Stimulated activated CD8-positive, alpha-beta memory T cell treated with anti-CD3 and anti-CD28 coated beads, Interleukin-12 subunit alpha, Interleukin-12 subunit beta, amount 100 ng/mL, for 4 hours (primary cell): ENCODE measurements around the gene PXMP2.
"Not testable (repeated sequence)": the region's sequence is repeated elsewhere in the genome, so short reads cannot be mapped to it uniquely, and the experiment has no call there.

ENCODE experiments used
- DNase-seq: peaks from one replicate; pipeline ENCODE4 v3.0.0-alpha.2; 2020; ENCODE audit warnings: low read depth

The PXMP2 gene

DNA sequence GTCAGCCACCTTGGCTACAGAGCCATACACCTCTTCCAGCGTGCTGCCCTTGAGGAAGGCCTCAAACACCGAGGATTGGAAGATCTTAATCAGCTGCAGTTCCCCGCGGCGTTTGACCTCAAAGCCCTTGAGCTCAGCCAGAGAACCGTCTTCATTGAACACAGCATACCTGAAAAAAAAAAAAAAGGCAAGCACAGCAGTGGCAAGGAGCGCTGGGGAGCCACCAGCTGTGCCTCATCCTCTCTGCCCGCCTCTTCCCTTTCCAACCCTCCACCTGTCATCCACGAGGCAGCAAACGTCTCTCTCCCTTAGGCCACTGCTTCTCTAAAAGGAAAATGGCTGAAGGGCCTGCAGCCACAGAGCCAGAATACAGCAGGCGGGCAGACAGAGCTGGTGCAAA, 26.4 kb upstream of the PXMP2 start:
- DNase-seq: no peak

DNA sequence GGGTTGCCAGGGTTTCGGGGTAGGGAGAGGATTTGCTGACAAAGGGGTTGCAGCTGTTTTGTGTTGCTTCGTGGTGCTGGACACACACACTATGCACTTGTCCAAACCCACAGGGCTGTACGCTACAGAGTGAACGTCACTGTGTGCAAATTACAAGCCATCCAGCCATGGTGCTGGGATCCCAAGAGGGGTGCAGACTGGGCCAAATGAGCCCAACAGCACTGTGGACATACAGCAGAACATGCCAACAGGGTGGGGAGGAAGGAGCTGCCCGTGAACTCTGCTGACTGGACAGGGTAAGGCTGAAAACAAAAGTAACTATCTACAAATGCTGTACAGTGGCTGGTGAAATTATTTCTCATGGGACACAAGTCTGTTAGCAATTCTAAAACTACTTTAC, 25.4 kb upstream of the PXMP2 start:
- DNase-seq: no peak

DNA sequence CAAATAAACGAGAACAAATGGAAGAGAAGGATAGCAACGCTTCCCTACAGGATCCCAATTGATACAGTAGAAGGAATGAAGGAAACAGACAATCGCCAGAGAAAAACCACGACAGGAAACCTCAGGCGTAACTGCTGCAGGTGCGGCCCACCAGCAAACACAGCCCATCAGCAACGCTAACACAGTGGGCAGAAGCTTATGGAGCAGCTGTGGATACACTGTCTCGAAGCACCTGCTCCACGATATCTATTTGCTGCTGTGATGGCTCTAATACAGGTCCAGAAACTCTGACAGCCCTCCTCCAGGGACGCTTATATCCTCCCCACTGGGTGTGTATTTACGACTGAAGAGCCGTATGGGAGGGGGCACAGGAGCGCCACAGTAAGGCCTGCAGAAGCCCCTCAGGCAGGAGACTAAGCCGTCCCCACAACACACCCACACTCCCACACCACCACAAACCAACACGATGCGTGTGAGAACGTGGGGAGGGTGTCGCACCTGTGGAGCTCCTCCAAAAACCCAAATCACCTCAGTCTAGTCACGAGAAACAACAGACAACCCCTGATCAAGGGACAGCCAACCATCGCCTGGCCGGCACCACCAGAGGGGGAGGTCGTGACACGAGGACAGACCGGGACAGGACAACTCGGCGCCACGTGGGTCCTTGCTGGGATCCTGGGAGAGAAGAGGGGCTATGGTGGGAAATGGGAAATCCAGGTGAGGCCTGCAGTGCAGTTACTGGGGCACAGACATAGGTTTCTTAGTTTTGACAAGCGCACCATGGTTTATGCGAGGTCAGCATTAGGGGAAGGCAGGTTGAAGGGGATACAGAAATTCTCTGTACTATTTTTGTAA, 24.3 kb upstream of the PXMP2 start:
- DNase-seq: no peak

DNA sequence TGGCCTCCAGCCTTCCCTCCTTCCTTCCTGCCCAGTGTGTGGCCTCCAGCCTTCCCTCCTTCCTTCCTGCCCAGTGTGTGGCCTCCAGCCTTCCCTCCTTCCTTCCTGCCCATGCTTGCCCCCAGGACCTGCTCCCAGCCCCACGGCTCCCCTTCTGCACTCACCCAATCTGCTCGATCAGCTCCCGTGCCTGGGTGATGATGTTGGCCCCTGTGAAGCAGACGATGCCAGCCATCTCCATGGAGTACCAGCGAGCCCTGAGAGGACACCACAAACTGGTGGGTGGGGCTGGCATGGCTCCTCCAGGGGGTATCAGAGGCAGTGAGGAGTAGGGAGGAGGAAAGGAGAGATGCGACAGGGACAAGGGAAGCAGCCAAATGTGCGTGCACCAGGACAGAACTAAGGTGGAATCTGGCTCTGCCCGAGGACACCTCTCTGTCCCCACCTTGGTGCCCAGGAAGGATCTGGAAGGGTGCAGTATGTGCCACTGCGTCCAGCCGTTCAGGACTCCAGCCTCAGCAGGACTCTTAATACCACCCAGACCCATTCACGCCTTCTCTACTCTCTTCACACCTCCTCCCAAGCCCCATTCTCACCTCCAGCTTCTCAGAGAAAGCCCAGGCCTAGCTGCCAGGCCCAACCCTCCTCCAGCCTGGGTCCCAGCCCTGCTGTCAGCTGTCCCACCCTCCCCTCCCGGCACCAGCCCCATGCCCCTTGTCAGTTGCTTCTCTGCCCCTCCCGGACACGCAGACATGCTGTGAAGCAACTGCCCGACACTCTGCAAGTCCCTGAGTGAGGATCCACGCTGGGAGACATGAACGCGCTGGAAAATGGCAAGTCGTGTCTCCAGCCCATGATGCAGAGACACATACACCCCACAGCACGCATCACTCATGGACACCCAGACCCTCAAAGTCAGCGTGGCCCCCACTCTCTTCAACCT, 22.9 kb upstream of the PXMP2 start:
- DNase-seq: no peak

DNA sequence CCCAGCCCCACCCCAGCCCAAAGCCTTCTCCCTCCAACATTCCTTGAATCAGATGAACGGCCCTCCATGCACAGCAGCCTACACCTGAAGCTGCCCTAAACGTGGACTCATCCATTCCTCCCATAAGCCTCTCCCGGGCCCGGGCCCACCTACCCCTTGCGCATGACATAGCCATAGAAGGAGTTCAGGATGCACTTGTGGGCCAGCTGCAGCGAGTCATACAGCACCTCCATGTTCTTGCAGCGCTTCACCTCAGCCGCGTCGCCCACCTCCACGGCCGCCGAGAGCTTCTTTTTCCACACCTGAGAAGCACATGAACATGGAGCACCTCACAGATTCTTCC, 22.3 kb upstream of the PXMP2 start:
- DNase-seq: no peak

DNA sequence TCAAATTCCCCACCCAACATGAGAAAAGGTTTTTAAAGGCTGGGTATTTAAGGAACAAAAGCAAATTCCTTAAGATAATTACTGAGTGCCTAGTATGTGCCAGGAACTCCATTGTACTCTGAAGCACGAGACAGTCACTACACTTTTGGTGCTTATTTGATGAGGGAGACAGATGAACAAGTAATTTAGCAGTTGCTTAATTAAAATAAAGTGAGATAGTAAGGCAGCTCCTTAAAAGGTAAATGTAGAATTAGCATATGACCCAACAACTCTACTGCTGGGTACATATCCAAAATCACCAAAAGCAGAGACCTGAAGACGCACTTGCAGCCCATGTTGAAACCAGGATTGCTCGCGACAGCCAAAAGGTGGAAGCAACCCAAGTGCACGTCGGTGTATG, 21.6 kb upstream of the PXMP2 start:
- DNase-seq: no peak

DNA sequence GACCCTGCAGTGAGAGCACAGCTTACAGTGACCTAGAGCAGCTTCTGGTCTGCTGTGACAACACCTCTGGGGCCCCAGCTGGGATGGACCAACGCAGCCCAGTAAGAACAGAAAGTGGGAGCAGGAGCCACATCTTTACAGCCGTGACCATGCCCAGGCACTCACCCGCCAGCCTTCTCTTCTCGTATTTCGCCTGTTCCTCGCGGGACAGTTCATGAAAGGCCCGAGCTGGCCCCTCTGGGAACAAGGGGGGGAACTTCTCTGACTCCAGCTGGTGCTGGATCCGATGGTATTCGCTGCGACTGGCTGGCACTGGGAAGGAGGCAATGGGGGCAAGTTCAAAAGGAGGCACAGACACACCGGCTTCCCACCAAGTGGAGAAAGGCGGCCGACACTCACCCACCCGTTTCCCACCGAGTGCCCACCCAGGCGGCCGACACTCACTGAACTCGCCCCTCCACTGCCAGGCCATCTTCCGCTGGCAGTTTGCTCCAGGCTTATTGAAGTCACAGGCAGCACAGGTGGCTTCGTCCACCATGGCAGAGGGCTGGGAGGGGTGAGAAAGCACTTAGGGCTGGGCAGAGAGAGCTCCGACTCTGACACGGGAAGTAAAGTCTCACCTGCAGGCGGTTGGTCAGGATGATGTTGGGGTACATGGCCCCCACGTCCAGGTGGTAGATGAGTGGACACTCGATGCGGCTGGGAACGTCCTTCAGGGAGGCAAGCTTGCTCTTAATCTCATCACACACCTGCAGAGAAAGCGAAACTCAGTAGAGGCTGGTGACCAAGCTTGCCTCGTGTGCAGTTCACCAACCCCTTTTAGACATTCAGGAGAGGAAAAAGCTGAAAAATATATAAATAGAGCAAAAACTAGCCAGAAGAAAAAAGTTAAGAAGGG, 18.9 kb upstream of the PXMP2 start:
- DNase-seq: no peak

DNA sequence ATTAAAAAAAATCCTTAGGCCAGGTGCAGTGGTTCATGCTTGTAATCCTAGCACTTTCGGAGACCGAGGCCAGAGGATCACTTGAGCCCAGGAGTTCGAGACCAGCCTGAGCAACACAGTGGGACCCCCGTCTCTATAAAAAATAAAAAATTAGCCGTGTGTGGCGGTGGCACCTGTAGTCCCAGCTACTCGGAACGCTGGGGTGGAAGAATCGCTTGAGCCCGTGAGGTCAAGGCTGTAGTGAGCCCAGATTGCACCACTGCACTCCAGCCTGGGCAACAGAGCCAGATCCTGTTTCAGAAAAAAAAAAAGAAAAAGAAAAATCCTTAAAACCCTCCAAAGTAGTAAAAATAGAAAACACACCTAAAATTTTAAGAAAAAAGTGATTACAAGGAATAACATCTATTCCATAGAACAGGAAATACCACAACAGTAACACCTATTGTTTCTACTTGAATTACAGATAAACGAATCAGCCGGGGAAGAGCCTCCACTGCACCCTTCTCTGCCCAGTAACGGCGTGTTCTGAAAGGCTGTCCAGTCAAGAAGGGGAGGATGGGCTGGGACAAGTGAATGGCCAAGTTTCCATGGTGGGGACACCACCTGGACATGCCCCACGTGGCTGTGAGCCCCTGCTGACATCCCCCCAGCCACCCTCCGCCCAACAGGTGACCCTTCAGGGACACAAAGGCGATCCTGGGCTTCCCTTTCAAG, 18.1 kb upstream of the PXMP2 start:
- no peak for DNase-seq

DNA sequence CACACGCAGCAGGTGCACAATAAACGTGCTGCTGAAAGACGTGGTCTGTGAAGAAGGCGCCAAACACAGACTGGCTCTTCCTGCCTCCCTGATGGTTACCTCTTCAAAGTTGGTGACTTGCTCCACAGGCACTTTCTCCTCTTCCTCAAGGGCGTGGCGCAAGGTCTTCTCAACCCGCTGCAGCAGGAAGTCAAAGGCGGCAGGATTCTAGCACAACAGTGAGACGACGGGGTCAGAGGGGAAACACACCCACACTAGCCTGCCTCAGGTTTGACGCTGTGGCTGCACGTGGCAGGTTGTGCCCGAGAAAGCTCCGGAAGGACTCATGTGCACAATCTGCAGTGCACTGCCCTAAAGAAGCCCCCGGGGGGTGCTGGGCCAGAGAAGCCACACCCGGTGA, 15.3 kb upstream of the PXMP2 start:
- no peak for DNase-seq

DNA sequence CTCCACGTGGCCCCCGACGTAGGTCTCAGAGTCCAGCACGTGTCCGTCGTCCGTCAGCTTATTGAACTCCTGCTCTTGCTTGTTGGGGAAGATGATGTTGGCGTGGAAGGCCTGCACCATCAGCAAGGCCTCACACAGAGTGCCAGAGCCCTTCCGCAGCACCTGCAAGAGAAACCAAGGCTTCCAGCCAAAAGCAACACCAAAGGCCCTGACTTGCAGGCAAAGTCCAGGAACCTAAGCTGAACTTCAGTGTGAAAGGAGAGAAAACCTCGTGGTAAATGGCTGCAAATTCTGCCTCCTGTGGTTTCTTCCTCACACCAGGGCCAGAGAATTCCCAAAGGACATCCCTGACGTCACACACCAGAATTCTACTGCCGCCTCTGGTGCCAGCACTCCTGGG, 14.7 kb upstream of the PXMP2 start:
- DNase-seq: no peak

DNA sequence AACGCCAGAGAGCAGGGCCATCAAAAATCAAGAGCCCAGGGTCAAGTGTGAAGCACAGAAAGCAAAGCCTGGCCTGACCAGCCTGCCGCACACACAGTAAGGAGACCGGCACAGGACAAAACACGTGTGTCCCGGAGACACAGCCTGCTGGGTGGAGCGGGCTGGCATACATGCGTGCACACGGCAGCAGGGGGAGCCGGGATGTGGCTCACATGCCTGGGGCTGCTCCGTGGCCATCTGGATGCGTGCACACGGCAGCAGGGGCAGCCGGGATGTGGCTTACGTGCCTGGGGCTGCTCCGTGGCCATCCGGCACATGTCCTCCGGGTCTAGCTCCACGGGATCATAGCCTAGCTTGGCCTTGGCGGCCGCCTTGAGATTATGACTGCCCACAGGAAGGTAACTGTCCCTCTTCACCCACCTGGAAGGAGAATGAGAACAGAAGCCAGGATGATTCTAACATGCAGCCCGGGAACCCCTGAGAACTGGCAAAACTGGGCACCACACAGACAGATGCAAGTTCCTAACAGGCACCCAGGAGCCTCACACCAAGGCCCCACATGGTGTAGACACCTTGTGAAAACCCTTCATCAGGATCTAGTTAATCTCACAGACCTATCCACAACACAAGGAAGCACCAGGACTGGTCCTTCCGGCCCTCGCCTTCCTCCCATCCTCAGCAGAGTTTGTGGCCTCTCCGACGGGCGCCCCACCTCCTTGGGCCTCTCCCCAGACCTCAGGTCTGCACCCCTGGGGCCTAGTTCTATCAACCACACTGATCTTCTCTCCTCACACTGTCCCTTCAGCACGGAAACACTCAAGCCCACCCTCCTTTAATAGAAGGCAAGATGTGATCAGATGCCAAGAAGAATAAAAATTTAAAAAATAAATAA, 13.9 kb upstream of the PXMP2 start:
- DNase-seq: no peak

DNA sequence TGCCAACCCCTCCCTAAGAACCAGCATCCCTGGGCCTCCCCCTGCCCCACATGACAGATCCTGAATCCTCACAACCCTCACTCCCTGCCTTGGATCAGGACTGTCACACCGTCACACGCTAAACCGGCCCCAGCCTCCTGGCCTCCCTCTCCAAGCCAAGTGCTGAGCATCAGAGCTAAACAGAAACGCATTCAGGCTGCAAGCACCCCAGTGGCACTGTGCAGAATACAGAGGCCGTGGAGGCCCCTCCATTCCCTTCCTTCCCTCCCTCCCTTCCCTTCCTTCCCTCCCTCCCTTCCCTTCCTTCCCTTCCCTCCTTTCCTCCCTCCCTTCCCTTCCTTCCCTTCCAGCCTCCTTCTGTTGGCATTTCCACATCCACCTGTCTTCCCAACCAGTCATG, 12.8 kb upstream of the PXMP2 start:
- no peak for DNase-seq

DNA sequence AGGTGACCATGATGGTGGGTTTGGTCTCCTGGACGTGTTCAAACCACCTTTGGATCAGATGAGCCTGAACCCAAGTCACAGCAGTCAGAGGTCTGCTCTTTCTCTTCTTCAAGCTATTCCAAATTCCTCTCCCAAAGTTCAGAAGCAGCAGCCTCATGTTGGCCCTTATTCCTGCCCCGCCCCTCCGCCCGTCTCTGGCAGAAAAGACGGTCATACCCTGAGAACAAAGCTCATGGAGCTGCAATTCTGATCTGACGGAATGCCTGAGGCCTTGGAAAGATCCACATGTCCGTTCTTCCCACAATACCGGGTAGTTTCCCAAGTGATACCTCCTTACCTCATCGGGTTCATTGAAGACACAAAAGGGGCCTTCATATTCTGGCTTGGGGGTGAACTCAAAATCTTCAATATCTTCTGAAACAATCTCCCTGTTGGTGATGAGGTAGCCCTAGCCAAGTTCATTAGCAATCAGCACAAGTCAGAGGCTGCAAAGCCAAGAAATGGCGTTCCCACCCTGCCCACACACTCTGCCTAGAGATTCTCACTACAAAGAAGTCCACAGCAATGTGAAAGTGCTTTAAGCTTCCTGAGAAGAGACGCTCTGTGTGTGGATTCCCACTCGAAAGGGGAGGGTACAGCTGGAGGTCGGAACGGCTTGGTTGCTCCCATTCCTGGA, 11.5 kb upstream of the PXMP2 start:
- no peak for DNase-seq

DNA sequence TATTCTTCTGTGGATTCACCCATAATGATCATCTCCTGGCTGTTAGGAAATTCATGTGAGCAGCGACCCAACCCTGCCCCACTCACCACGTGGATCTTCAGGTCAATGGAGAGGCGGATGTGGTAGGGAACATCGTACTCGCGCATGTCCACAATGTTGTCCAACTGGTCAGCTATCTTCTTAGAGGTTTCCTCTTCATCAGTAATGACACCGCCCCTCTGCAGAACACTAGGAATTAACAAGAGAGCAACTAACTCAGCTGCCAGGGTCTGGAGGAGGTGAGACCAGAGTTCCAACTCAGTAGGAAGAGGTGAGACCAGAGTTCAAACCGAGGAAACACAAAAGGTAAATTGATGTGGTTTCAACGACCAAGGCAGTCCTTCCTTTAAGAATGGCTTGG, 9.9 kb upstream of the PXMP2 start:
- DNase-seq: no peak

DNA sequence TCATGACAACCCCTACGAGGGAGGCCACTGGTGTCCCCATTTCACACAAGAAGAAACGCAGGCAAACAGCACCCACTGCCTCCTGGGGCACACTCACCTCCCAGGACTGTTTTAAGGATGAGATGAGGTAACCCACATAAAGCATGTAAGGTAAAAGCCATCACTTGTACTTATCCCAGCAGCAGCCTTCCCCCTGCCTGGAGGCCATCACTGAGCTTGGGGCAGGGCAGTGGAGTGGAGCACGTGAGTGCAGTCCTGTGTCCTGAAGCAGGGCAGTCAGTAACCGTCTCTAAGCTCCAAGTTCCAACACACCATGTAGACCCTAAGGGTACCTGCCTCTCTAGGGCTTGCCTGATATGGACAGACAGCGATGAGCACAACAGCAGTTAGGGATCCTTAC, 2.0 kb upstream of the PXMP2 start:
- DNase-seq: no peak

DNA sequence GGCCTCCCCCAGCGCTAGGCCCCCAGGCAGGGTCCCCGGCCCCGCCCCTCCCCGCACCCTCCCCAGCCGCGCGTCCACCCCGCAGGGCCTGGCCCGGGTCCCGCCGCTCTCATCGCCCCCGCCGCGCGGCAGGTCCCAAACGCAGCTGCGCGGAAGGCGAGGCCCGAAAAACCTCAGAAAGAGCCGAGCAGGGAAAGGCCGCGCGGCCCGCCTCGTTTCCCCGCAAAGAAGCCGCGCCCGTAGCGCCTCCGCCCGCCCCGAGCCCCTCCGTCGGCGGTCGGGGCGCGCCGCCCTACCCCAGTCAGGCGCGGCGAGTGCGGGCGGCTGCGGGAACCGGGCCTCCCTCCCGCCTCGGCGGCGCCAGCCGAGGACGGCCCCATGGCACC, 569 bp upstream of the PXMP2 start:
- DNase-seq: no peak

DNA sequence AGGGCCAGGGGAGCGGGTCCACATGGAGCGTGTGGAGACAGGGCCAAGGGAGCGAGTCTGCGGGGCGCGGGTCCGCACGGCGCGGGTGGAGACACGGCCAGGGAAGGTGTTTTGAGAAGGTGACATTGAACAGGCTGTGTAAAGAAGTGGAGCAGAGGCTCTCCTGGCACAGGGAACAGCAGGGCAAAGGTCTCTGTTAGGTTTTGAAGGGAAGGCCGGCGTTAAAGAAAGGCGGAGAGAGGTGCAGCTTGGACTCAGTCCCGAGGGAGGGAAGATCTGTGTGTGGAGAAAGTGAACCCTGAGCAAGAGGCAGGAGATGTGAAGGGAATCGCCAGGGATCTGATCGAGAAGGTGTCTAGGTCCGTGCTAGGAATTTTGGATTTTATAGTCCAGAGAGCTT, 1.8 kb downstream of the PXMP2 start:
- DNase-seq: no peak

DNA sequence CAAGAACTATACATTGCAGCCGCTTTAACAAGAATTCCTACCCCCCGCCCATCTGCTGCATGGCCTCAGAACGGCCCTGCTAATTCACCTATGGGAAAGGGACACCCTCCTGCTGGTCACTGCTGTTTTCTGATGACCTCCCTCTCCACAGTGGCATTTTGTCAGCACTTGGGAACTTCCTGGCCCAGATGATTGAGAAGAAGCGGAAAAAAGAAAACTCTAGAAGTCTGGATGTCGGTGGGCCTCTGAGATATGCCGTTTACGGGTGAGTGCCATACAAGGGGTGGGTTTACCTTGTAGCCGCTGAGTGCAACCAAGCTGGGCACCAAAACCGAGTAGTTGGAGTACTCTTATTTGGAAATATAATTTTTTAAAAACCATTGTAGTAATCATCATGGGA, 2.7 kb downstream of the PXMP2 start:
- DNase-seq: no peak

DNA sequence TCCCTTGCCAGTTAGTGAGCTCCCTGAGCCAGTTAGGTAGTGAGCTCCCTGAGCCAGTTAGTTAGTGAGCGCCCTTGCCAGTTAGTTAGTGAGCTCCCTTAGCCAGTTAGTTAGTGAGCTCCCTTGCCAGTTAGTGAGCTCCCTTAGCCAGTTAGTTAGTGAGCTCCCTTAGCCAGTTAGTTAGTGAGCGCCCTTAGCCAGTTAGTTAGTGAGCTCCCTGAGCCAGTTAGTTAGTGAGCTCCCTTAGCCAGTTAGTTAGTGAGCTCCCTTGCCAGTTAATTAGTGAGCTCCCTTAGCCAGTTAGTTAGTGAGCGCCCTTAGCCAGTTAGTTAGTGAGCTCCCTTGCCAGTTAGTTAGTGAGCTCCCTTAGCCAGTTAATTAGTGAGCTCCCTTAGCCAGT, 4.6 kb downstream of the PXMP2 start:
- not testable (repeated sequence) for DNase-seq

DNA sequence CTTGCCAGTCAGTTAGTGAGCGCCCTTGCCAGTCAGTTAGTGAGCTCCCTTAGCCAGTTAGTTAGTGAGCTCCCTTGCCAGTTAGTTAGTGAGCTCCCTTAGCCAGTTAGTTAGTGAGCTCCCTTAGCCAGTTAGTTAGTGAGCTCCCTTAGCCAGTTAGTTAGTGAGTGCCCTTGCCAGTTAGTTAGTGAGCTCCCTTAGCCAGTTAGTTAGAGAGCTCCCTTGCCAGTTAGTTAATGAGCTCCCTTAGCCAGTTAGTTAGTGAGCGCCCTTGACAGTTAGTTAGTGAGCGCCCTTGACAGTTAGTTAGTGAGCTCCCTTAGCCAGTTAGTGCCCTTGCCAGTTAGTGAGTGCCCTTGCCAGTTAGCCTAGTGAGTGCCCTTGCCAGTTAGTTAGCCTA, 7.5 kb downstream of the PXMP2 start:
- not testable (repeated sequence) for DNase-seq
